B cell (primary cell): ENCODE data around the gene PLEKHA8. TPM values are rescaled to one million over a fixed set of nuclear protein-coding genes. Genes with fewer than 3 reads are reported as not detected.

Experiments used
- ATAC-seq: fragments of 200-7000 bp; cut with Tn5 transposase; one replicate; pipeline ENCODE4 v1.10.0; 2021; ENCODE audit warnings: low read depth, mild to moderate bottlenecking, moderate number of reproducible peaks, moderate library complexity
- CTCF ChIA-PET: fragments of 350-600 bp; sonication (Branson Sonifier 250); formaldehyde crosslinking; loops from one replicate; lab custom pipeline; 2021; ENCODE audit warnings: antibody characterized with exemption, inconsistent platforms; lab: Charles Lee
- POLR2A ChIA-PET: fragments of 350-600 bp; sonication (Branson Sonifier 250); formaldehyde crosslinking; loops from one replicate; lab custom pipeline; 2021; ENCODE audit warnings: antibody characterized with exemption; lab: Charles Lee
- DNase-seq: peaks from one replicate; pipeline ENCODE4 v3.0.0; 2013
- H2AFZ ChIP-seq: 2 replicates; pipeline ENCODE4 v1.6.1; 2012; ENCODE audit warnings: mild to moderate bottlenecking, low read depth, low read length; ENCODE audit not compliant: insufficient read depth, poor library complexity, severe bottlenecking
- H3K27ac ChIP-seq, 2 donors: 1 replicate in 1 of 2; 2 replicates in 1 of 2; pipeline ENCODE4 v1.5.1; 2012 to 2013; ENCODE audit warnings: low read length in 2 of 2, mild to moderate bottlenecking in 2 of 2, moderate library complexity in 1 of 2
- H3K27me3 ChIP-seq, 4 experiments: fragments of 200-600 bp in 1 of 4; sonication (generic) in 1 of 4; replicated peaks in 1 of 4; 1 replicate in 2 of 4; 2 replicates in 2 of 4; pipeline versions ENCODE4 v1.6.1 to v1.7.0; 2013 to 2016; ENCODE audit warnings: low read length in 3 of 4, mild to moderate bottlenecking in 2 of 4, mixed read lengths in 1 of 4, moderate library complexity in 1 of 4; ENCODE audit not compliant: insufficient read depth in 4 of 4, control insufficient read depth in 3 of 4; ENCODE audit errors: control extremely low read depth in 1 of 4
- H3K36me3 ChIP-seq, 2 experiments: replicated peaks in 1 of 2; 1 replicate in 1 of 2; 2 replicates in 1 of 2; pipeline versions ENCODE4 v1.6.1 to v1.7.1; 2013; ENCODE audit warnings: low read length in 1 of 2; ENCODE audit not compliant: insufficient read depth in 2 of 2, control insufficient read depth in 1 of 2; ENCODE audit errors: control extremely low read depth in 1 of 2, extremely low read depth in 1 of 2
- H3K4me1 ChIP-seq, 2 donors: fragments of 200-600 bp in 1 of 2; sonication (generic) in 1 of 2; 1 replicate in 1 of 2; 2 replicates in 1 of 2; pipeline versions ENCODE4 v1.5.1 to v1.6.1; 2013 to 2017; ENCODE audit warnings: low read length in 2 of 2; ENCODE audit not compliant: control insufficient read depth in 2 of 2, insufficient read depth in 2 of 2
- H3K4me2 ChIP-seq: replicated peaks from 2 replicates; pipeline ENCODE3; 2012; ENCODE audit warnings: mild to moderate bottlenecking, low read depth, low read length; ENCODE audit not compliant: poor library complexity, severe bottlenecking
- H3K4me3 ChIP-seq, 5 experiments: fragments of 200-600 bp in 1 of 5; sonication (generic) in 1 of 5; 1 replicate in 3 of 5; 2 replicates in 2 of 5; pipeline versions ENCODE4 v1.5.1 to v1.7.0; 2011 to 2016; ENCODE audit warnings: low read length in 4 of 5, mild to moderate bottlenecking in 4 of 5, low read depth in 2 of 5, control low read depth in 1 of 5, moderate library complexity in 1 of 5; ENCODE audit not compliant: insufficient read depth in 1 of 5; ENCODE audit errors: control extremely low read depth in 1 of 5, extremely low read depth in 1 of 5
- H3K79me2 ChIP-seq: fragments of 200-600 bp; sonication (generic); one replicate; pipeline ENCODE4 v1.6.0; 2016; ENCODE audit warnings: low read length; ENCODE audit not compliant: control insufficient read depth, insufficient read depth
- H3K9ac ChIP-seq: fragments of 200-600 bp; sonication (generic); 2 replicates; pipeline ENCODE4 v1.6.1; 2017; ENCODE audit warnings: mild to moderate bottlenecking, low read length, moderate library complexity
- H3K9me3 ChIP-seq, 3 donors: one replicate each; pipeline versions ENCODE4 v1.6.1 to v1.7.1; 2013; ENCODE audit warnings: low read length in 2 of 3; ENCODE audit not compliant: control insufficient read depth in 2 of 3, insufficient read depth in 1 of 3; ENCODE audit errors: control extremely low read depth in 1 of 3
- H4K20me1 ChIP-seq: 2 replicates; pipeline ENCODE4 v1.6.0; 2012; ENCODE audit warnings: mild to moderate bottlenecking, low read length; ENCODE audit not compliant: insufficient read depth, control insufficient read depth, poor library complexity, severe bottlenecking
- H3K27ac Mint-ChIP-seq: one replicate; pipeline ENCODE4 v1.8.0; 2021; ENCODE audit warnings: mixed read lengths
- H3K27me3 Mint-ChIP-seq: one replicate; pipeline ENCODE4 v1.8.0; 2021; ENCODE audit warnings: mixed read lengths
- H3K4me1 Mint-ChIP-seq: one replicate; pipeline ENCODE4 v1.8.0; 2021; ENCODE audit warnings: mixed read lengths
- H3K4me3 Mint-ChIP-seq: one replicate; pipeline ENCODE4 v1.8.0; 2021; ENCODE audit warnings: mixed read lengths
- H3K9me3 Mint-ChIP-seq: one replicate; pipeline ENCODE4 v1.8.0; 2022; ENCODE audit warnings: mixed read lengths; ENCODE audit not compliant: insufficient read depth
- CTCF ChIP-seq: fragments of 200-600 bp; IDR thresholded peaks from one replicate; pipeline ENCODE4 v1.8.0; 2022; ENCODE audit warnings: antibody characterized with exemption, mild to moderate bottlenecking
- EZH2 ChIP-seq: IDR thresholded peaks from 2 replicates; pipeline ENCODE4 v1.6.1; 2012; ENCODE audit warnings: borderline replicate concordance, low read depth, mild to moderate bottlenecking, moderate library complexity, low read length; ENCODE audit not compliant: insufficient read depth, poor library complexity, severe bottlenecking
- WGBS: methylation state at CpG from one replicate; pipeline ENCODE4 v1.1.5; 2013; ENCODE audit warnings: missing lambda C conversion rate; ENCODE audit not compliant: insufficient coverage; 5-methylcytosine and 5-hydroxymethylcytosine counted together
- intact Hi-C: fragments of 100-400 bp; cut with micrococcal nuclease; formaldehyde crosslinking; loops from one replicate; pipeline ENCODE4 v1.10.0; 2022
- polyA plus RNA-seq: library from polyadenylated mRNA; depleted of rRNA; stranded (reverse); fragments of >200 nt; gene quantifications from 2 replicates; pipeline ENCODE4 v1.2.3, GENCODE V29; 2012
- total RNA-seq, 2 donors: library from RNA; stranded (reverse); fragments of 120-200 nt in 1 of 2; gene quantifications; 1 replicate in 1 of 2; 2 replicates in 1 of 2; pipeline versions ENCODE4 v1.2.3 to v1.2.4, GENCODE V29; 2013 to 2022

Gene PLEKHA8
- total and polyA plus RNA-seq, 2 donors (not counting 1 experiment from before 2014, with no cell fraction given) = 1.7 to 10.5 TPM

GRCh38 chr7:30115709-30116297, 87.6 kb downstream of the PLEKHA8 start:
- 93% methylated on average over 25 of the region's 34 CpGs for WGBS
- intact Hi-C loops = no loop called here

GRCh38 chr7:30116771-30117170, 88.6 kb downstream of the PLEKHA8 start:
- peaks cover 0 to 12% (median 4%) of the 10 kb centered on the region in 3 donors for H3K9me3 ChIP-seq
- no peak overlapping the region for H3K4me3 ChIP-seq
- no peaks in the 10 kb centered on the region for H3K79me2 ChIP-seq
- Mint-ChIP-seq H3K9me3 (peaks cover 6% of the 10 kb centered on the region), H3K4me1 (peaks cover 18% of the 10 kb centered on the region), H3K27ac (no peak overlapping the region), H3K27me3 (no peaks in the 10 kb centered on the region), H3K4me3 (no peak overlapping the region)
- 94% methylated on average over 6 of the region's 6 CpGs for WGBS
- H3K9ac ChIP-seq = no peak overlapping the region
- intact Hi-C loops = no loop called here
- H3K4me1 ChIP-seq = peaks cover 11 to 15% of the 10 kb centered on the region in 2 donors
- H3K27ac ChIP-seq = no peak overlapping the region
- ATAC-seq (no peak), DNase-seq (no peak)
- no peak overlapping the region for H3K4me2 ChIP-seq
- ChIA-PET CTCF (no interaction called here), POLR2A (no interaction called here)
- H3K36me3 ChIP-seq = no peaks in the 10 kb centered on the region
- H2AFZ ChIP-seq = no peak overlapping the region
- H4K20me1 ChIP-seq = no peaks in the 10 kb centered on the region
- TF ChIP-seq EZH2 (no peak), CTCF (no peak)
- H3K27me3 ChIP-seq = no peaks in the 10 kb centered on the region

More at GRCh38 chr7:30115709-30116297, 87.6 kb downstream of the PLEKHA8 start:
- ChIA-PET CTCF (no interaction called here), POLR2A (no interaction called here)
- Mint-ChIP-seq H3K4me3 (no peak overlapping the region), H3K9me3 (peaks cover 6% of the 10 kb centered on the region), H3K27me3 (no peaks in the 10 kb centered on the region), H3K27ac (no peak overlapping the region), H3K4me1 (peaks cover 18% of the 10 kb centered on the region)
- H3K27ac ChIP-seq = no peak overlapping the region
- no peaks in the 10 kb centered on the region for H3K79me2 ChIP-seq
- no peaks in the 10 kb centered on the region for H4K20me1 ChIP-seq
- no peak overlapping the region for H3K9ac ChIP-seq
- no peak overlapping the region for H3K4me3 ChIP-seq
- H3K4me2 ChIP-seq = no peak overlapping the region
- peaks cover 0 to 12% (median 4%) of the 10 kb centered on the region in 3 donors for H3K9me3 ChIP-seq
- no peak for DNase-seq
- no peaks in the 10 kb centered on the region for H3K36me3 ChIP-seq
- no peak overlapping the region for H2AFZ ChIP-seq
- no peaks in the 10 kb centered on the region for H3K27me3 ChIP-seq
- ATAC-seq = no peak
- no peak for TF ChIP-seq CTCF
- no peak for TF ChIP-seq EZH2
- H3K4me1 ChIP-seq = peaks cover 11 to 15% of the 10 kb centered on the region in 2 donors
